ELR (cell line): ENCODE measurements around the gene RNASE4.
"Not testable (repeated sequence)": the region's sequence is repeated elsewhere in the genome, so short reads cannot be mapped to it uniquely, and the experiment has no call there.

Experiments
- DNase-seq: peaks from one replicate; pipeline ENCODE4 v3.0.0-alpha.2; 2015; ENCODE audit warnings: low read depth

Gene RNASE4, protein sequence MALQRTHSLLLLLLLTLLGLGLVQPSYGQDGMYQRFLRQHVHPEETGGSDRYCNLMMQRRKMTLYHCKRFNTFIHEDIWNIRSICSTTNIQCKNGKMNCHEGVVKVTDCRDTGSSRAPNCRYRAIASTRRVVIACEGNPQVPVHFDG

GRCh38 chr14:20683891-20684661 lies at the start of gene RNASE4:
RNASE4 (plus strand) TSS chr14:20684560; CDS start chr14:20699372, 14,812 bp downstream.
- peak; percentile 91 for DNase-seq

DNA sequence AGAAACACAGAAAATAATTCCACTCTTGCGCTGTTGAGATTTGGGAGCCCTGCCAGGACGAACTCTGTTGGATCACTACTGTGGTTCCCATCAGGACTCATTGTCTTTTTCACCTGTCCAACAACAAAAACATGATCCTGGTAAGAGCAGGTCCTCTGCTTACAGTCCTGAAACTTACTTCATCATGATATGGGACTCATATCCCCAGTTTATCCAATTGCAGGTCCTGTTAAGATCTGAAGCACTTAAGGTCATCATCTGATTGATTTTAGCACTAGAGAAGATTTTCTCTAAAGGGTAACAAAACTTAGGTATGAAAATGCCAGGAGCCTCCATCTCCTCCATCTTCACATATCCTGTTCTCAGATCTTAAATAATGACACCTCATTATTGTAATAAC lies 42.8 kb upstream of the RNASE4 start, which contains the start of gene OR6S1:
OR6S1 (minus strand) TSS at position 101 of the 400 bp plus-strand sequence; CDS start at position 101, 0 bp downstream.
- no peak for DNase-seq

DNA sequence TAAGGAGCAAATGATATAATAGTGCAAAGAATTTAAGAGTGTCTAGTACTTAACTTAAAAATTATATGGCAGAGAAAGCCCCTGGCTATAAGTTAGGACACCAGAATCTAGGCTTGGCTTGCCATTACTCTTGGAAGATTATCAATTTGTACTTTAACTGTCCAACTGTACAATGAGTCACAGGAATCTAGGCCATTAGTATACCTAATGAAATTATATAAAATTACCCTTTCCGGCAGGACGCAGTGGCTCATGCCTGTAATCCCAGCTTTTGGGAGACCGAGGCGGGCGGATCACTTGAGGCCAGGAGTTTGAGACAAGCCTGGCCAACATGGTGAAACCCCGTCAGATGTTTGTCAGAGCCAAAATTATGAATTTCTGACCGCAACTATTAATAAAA lies 42.2 kb upstream of the RNASE4 start:
- DNase-seq = no peak

DNA sequence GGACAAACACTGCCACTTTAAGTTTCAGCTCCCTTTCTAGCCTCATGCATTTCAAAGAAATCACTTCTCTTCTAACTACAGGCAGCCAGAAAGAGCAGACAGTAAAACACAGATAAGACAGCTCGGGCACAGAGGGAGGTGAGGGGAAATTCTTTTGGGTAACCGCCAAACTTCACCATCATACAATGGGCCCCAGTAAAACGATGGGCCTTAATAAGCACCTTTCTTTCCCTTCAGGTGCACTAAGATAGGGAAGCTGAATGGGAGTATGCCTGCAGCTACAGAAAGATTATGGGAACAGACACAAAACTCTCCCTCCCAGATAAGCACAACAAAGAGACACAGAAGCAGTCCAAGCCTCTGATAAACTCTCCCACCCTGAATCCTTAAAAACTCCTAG lies 41.6 kb upstream of the RNASE4 start:
- not testable (repeated sequence) for DNase-seq

DNA sequence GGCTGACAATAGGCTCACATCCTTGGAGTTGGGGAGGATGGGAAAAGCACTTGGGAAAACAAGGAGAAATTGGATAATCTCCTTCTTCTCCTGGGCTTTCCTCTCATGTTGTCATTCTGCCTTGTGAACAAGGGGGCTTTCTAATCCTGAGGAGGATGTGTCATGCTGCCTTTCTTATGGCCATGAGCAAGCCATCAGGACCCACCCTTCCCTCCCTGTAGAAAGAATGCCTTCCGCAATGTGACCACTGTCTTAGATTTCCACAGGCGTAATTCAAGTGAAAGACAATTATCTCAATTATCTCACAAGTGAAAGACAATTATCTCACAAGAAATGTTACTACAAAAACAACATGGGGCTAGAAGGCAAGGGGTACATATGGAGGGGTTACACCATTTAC lies 39.8 kb upstream of the RNASE4 start:
- no peak for DNase-seq

DNA sequence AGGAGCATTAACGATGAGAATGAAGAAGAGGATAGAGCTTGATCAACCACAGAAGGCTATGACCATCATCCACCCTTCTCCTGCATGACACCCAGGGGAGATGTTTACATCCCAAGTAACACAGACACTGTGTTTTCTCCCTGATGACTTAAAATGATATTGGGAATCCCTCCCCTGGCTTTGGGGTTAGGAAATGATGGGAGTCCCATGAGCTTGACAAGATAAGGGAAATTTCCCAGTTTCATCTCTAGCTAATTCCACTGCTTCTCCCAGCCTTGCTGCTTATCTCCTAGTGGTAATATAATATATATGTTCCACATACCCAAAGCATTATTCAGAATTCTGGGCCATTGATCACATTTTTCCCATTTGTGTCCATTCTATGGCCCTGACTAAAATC lies 38.9 kb upstream of the RNASE4 start:
- no peak for DNase-seq

DNA sequence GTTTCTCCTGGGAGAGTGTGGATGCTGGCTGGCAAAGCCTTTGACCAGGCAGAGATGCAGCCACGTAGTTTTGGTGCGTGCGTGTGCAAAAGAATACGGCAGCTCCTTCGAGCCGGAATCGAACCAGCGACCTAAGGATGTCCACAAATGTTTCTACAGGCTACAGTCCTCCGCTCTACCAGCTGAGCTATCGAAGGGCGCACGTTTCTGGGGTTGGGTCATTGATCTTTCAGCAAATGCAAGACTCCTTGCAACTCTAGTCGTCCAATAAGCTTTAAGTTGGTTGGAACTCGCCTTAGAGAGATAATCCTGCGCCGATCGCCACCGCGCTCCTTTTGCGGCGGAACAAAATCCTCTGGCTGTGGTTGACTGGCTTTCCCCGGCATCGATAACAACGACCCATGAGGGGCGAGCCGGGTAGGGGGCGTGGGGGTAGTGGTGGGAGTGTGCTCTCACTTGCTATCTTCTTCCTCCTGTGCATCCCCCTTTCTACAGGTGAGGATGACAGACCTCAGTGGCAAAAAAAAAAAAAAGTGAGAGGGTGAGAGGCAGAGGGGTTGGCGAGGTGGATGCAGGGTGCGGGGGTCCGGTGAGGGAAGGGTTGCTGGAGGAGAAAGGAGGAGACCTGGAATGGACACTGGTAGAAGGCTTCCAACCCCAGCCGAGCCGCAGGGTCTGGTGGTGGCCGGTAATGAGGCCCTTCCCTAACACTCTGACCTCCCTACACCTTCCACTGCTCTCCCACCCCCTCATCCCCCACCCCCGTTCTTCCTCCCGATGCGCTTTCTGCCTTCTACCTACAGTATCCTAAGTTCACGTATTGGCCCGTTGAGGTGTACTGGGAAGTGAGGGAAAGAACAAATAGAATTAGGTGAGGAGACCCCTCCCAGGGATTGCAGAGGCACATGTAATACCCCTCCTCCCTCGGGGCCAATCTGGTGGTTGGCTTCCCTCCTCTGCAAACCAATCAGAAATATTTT lies 31.1 kb upstream of the RNASE4 start:
- peak; percentile 84 for DNase-seq

- DNase-seq = no peak
Observed at GRCh38 chr14:20655851-20656250, 28.5 kb upstream of the RNASE4 start.

GRCh38 chr14:20656274-20656673 lies 28.1 kb upstream of the RNASE4 start:
- DNase-seq = no peak

DNA sequence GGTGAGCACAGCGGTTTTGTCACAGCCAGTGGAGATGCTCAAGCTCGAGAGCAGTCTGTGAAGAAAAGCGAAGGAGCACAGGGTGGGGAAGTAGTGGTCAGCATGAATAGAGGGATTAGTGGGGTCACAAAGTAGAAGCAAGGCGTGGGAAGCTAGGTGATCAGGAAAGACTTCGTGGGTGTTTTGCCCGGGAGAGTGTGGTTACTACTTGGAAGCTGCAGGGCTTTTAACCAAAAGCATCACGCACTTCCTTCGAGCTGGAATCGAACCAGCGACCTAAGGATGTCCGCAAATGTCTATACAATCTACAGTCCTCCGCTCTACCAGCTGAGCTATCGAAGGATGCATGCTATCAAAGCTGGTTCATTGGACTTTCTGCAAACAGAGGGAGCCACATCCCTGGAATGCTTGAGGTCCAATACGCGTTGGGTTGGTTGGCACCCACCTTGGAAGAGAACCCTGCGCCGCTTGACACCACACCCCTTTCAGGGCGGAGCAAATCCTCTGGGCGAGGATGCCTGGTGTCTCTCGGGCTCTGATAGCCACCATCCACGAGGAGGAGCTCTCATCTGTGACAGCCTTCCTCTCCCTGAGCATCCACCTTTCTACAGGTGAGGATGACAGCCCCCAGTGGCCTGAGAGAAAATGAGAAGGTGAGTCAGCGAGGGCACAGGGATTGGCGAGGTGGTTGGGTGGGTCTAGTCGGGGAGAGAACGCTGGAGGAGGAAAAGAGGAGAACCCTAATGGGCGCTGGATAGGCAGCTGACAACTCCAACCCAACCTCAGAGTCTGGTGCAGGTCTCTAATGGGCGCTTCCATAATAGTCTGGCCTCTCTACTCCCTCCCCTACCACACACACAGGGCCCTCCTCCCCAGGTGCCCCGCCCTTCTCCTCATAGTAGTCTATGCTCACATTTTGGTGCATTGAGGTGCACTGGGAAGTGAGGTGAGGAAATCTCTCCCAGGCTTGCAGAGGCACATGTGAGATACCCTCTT lies 26.8 kb upstream of the RNASE4 start:
- peak; percentile 46 for DNase-seq

GRCh38 chr14:20658246-20658645 lies 26.1 kb upstream of the RNASE4 start:
- DNase-seq = no peak

DNA sequence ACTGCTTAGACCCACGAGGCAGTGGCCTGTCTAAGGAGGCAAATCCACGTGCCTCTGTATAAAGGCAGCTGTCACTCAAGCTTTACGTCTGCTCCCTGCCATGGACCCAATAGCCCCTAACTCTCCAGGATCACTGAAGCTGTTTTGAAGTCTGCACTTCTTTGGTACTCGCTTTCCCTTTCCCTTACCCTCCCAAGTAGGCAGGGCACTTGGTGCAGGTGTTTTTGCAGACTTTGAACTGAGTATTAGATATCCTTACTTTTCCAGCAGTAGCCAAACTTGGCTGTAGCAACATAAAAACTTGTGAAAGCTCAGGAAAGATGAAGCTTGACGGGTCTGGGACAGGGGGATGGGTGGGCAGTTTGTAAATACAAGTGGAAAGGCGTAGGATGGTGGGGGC lies 25.0 kb upstream of the RNASE4 start:
- no peak for DNase-seq

GRCh38 chr14:20659813-20660395 lies 24.5 kb upstream of the RNASE4 start:
- DNase-seq = peak; percentile 3

DNA sequence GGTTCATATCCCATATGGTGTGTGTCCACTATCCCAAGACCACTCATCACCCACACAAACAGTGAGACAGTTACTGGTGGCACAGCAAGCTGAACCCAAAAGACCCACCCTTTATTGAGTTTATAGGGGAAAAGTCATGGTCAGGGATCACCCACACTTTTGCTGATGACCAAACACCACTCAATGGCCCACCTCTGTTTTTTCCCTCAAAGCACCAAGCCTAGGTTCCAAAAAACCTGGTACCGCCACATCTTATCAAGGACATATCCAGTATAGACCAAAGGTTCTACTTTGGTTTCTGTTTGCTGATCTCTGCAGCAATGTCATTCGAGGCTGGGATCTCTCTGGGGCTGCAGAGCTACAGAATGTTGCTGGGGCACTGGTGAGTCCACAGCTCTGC lies 23.2 kb upstream of the RNASE4 start:
- DNase-seq = no peak

GRCh38 chr14:20662968-20663732 lies 21.2 kb upstream of the RNASE4 start:
- DNase-seq = peak; percentile 84

DNA sequence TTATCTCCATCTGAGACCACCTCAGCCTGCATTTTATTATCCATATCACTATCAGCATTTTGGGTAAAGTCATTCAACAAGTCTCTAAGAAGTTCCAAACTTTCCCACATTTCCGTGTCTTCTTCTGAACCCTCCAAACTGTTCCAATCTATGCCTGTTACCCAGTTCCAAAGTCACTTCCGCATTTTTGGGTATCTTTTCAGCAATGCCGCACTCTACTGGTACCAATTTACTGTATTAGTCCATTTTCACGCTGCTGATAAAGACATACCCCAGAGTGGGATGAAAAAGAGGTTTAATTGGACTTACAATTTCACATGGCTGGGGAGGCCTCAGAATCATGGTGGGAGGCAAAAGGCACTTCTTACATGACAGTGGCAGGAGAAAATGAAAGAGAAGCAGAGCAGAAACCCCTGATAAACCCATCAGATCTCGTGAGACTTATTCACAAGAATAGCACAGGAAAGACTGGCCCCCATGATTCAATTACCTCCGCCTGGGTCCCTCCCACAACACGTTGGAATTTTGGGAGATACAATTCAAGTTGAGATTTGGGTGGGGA lies 17.9 kb upstream of the RNASE4 start:
- DNase-seq = not testable (repeated sequence)

GRCh38 chr14:20667957-20668356 lies 16.4 kb upstream of the RNASE4 start:
- no peak for DNase-seq

GRCh38 chr14:20668969-20669368 lies 15.4 kb upstream of the RNASE4 start:
- peak; percentile 17 for DNase-seq

- peak; percentile 17 for DNase-seq
Observed at GRCh38 chr14:20671597-20672283, 12.6 kb upstream of the RNASE4 start.
